Gastroesophageal sphincter (tissue), 4 donors: ENCODE data around the gene TNNC1. TPM values are rescaled to one million over a fixed set of nuclear protein-coding genes. Genes with fewer than 3 reads are reported as not detected.

Experiments
- ATAC-seq: fragments of 150-250 bp; one replicate; pipeline ENCODE4 v1.9.1; 2016; ENCODE audit warnings: mild to moderate bottlenecking, moderate library complexity
- H3K27ac ChIP-seq, 4 donors: fragments of 200-600 bp; sonication (generic) in 3 of 4; 1 replicate in 3 of 4; 2 replicates in 1 of 4; pipeline ENCODE4 v1.5.1; 2016 to 2019
- H3K27me3 ChIP-seq: fragments of 200-600 bp; sonication (generic); one replicate; pipeline ENCODE4 v1.5.1; 2019
- H3K36me3 ChIP-seq, 2 donors: fragments of 200-600 bp; sonication (generic); one replicate each; pipeline ENCODE4 v1.5.1; 2019; ENCODE audit warnings: control low read depth in 1 of 2
- H3K4me1 ChIP-seq, 3 donors: fragments of 200-600 bp; sonication (generic); 1 replicate in 2 of 3; 2 replicates in 1 of 3; pipeline ENCODE4 v1.5.1; 2016 to 2019; ENCODE audit warnings: control low read depth in 2 of 3
- H3K4me3 ChIP-seq, 2 donors: fragments of 200-600 bp; sonication (generic); one replicate each; pipeline ENCODE4 v1.5.1; 2019; ENCODE audit warnings: mild to moderate bottlenecking in 1 of 2, moderate library complexity in 1 of 2
- H3K9me3 ChIP-seq, 3 donors: fragments of 200-600 bp; sonication (generic); one replicate each; pipeline ENCODE4 v1.5.1; 2017 to 2019; ENCODE audit warnings: control low read depth in 2 of 3
- CTCF ChIP-seq, 4 experiments: fragments of 200-600 bp in 2 of 4; fragments of 450-650 bp in 2 of 4; sonication (generic) in 1 of 4; IDR thresholded peaks; one replicate each; pipeline ENCODE4 v1.5.1; 2017 to 2019; ENCODE audit warnings: antibody characterized with exemption in 4 of 4, mild to moderate bottlenecking in 2 of 4, moderate library complexity in 2 of 4
- EP300 ChIP-seq: sonication (generic); formaldehyde crosslinking; IDR thresholded peaks from one replicate; pipeline ENCODE4 v1.6.1; 2017; ENCODE audit warnings: antibody characterized with exemption, mild to moderate bottlenecking
- POLR2A ChIP-seq, 2 donors: fragments of 450-650 bp; IDR thresholded peaks; one replicate each; pipeline ENCODE4 v1.6.1; 2017; ENCODE audit warnings: antibody characterized with exemption in 2 of 2, mild to moderate bottlenecking in 2 of 2, moderate library complexity in 1 of 2
- POLR2AphosphoS5 ChIP-seq: sonication (generic); formaldehyde crosslinking; IDR thresholded peaks from one replicate; pipeline ENCODE4 v1.6.1; 2017; ENCODE audit warnings: antibody characterized with exemption
- WGBS, 2 donors: methylation state at CpG; one replicate each; pipeline ENCODE4 v1.1.5; 2018; ENCODE audit warnings: low coverage in 1 of 2; 5-methylcytosine and 5-hydroxymethylcytosine counted together
- total RNA-seq, 4 donors: library from RNA; depleted of rRNA; stranded (reverse); fragments of >200 nt; gene quantifications; one replicate each; pipeline ENCODE4 v1.1.0, GENCODE V29; 2016

The TNNC1 gene
- total RNA-seq, 4 donors from 2014 or later, result 1.9 to 4.6 (median 2.4) TPM; not detected in 1

- Histone ChIP-seq H3K27me3 (no peaks in the 10 kb centered on the region), H3K27ac (no peak overlapping the region), H3K4me1 (peaks cover 0 to 53% (median 16%) of the 10 kb centered on the region in 3 donors), H3K36me3 (peaks cover 0 to 65% of the 10 kb centered on the region in 2 donors), H3K9me3 (no peaks in the 10 kb centered on the region), H3K4me3 (no peak overlapping the region)
- ATAC-seq, result no peak
- no peak for TF ChIP-seq POLR2A (IDR thresholded peaks at IDR 0.05)
- no peak for TF ChIP-seq EP300
- no peak for TF ChIP-seq POLR2AphosphoS5
- TF ChIP-seq CTCF (IDR thresholded peaks at IDR 0.05), result no peak
- WGBS, 2 donors, result 97 to 100% methylated on average over 4 to 9 of the region's 14 CpGs
Observed at GRCh38 chr3:52458770-52459545, 5.1 kb upstream of the TNNC1 start.

GRCh38 chr3:52458031-52458760 lies 4.4 kb upstream of the TNNC1 start:
- H3K27me3 ChIP-seq, result no peaks in the 10 kb centered on the region
- no peak overlapping the region for H3K4me3 ChIP-seq
- H3K27ac ChIP-seq, result no peak overlapping the region
- WGBS, 2 donors, result 42 to 71% methylated on average over 2 to 4 of the region's 6 CpGs
- peaks cover 0 to 56% (median 16%) of the 10 kb centered on the region in 3 donors for H3K4me1 ChIP-seq
- no peaks in the 10 kb centered on the region for H3K9me3 ChIP-seq
- ATAC-seq, result no peak
- TF ChIP-seq POLR2A (IDR thresholded peaks at IDR 0.05), result no peak
- TF ChIP-seq EP300, result no peak
- no peak for TF ChIP-seq CTCF (IDR thresholded peaks at IDR 0.05)
- TF ChIP-seq POLR2AphosphoS5, result no peak
- peaks cover 0 to 57% of the 10 kb centered on the region in 2 donors for H3K36me3 ChIP-seq

GRCh38 chr3:52456800-52457183 lies 3.0 kb upstream of the TNNC1 start:
- TF ChIP-seq CTCF (IDR thresholded peaks at IDR 0.05), result no peak
- no peak for TF ChIP-seq EP300
- TF ChIP-seq POLR2AphosphoS5, result no peak
- TF ChIP-seq POLR2A (IDR thresholded peaks at IDR 0.05), result no peak
- H3K9me3 ChIP-seq, result no peaks in the 10 kb centered on the region

GRCh38 chr3:52456169-52456799 lies 2.4 kb upstream of the TNNC1 start:
- ATAC-seq, result peak; percentile 63
- WGBS, 2 donors, result 0 to 2% methylated on average over 4 to 10 of the region's 13 CpGs
- TF ChIP-seq EP300 (no peak), POLR2A (IDR thresholded peaks at IDR 0.05) (no peak), CTCF (IDR thresholded peaks at IDR 0.05) (no peak), POLR2AphosphoS5 (no peak)
- Histone ChIP-seq H3K4me3 (peak overlapping the region; percentile 65 to 95), H3K27ac (peak overlapping the region; percentile 67 to 97 (median 96)), H3K27me3 (no peaks in the 10 kb centered on the region), H3K9me3 (no peaks in the 10 kb centered on the region), H3K36me3 (peaks cover 0 to 40% of the 10 kb centered on the region in 2 donors), H3K4me1 (peaks cover 0 to 39% (median 12%) of the 10 kb centered on the region in 3 donors)

More at GRCh38 chr3:52456800-52457183, 3.0 kb upstream of the TNNC1 start:
- peaks cover 0 to 45% of the 10 kb centered on the region in 2 donors for H3K36me3 ChIP-seq
- H3K4me3 ChIP-seq, result peak overlapping the region; percentile 65 to 95
- H3K4me1 ChIP-seq, result peaks cover 0 to 42% (median 12%) of the 10 kb centered on the region in 3 donors
- WGBS, 2 donors, result 20 to 62% methylated on average over 1 to 2 of the region's 5 CpGs
- H3K27me3 ChIP-seq, result no peaks in the 10 kb centered on the region
- ATAC-seq, result peak; percentile 5
- H3K27ac ChIP-seq, result peak overlapping the region in 3 of 4 donors; percentile 95 to 97 (median 96)
